ENCODE measurements around the gene MICAL1.

GRCh38 chr6:109436041-109436440, 19.5 kb downstream of the MICAL1 start:
- no peak for TF ChIP-seq CTCF (IDR thresholded peaks at IDR 0.05)
- TF ChIP-seq POLR2A (IDR thresholded peaks at IDR 0.05), result no peak

All from breast epithelium (tissue), 3 donors.